ENCODE measurements around the gene RYR2.

RYR2 gene

DNA sequence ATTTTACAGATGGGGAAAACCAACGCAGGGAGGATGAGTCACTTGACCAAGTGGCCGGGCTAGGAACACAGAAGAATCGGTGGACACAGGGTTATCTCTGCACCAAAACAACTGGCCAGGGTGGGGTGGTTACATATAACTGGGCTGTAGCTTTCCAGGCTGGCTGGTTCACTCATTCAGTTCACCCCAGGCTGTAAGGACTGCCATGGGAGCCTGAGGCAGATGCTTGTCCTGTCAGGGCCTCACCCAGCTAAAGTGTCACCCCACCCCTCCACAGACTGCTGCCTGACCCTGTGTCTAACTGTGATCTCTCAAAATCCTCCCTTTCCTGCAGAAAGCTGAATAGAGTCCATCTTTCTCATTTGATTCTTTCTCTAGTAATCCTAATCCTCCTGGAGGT is 387.3 kb downstream of the RYR2 start:
- Histone ChIP-seq H3K27ac (ENCODE audit: poor library complexity, severe bottlenecking) (no peak overlapping the region), H3K4me3 (ENCODE audit: severe bottlenecking) (no peak overlapping the region), H3K36me3 (ENCODE audit: low read depth) (no peaks in the 10 kb centered on the region), H3K9me3 (ENCODE audit: severe bottlenecking) (no peaks in the 10 kb centered on the region), H3K4me1 (ENCODE audit: insufficient read depth, poor library complexity, severe bottlenecking) (no peaks in the 10 kb centered on the region), H3K27me3 (ENCODE audit: insufficient read depth, poor library complexity, severe bottlenecking) (no peaks in the 10 kb centered on the region)
- TF ChIP-seq CTCF (IDR thresholded peaks at IDR 0.05; ENCODE audit: poor library complexity, severe bottlenecking), result no peak
- no peak for DNase-seq (ENCODE audit: low spot score)
- ATAC-seq (ENCODE audit: low read depth), result no peak

DNA sequence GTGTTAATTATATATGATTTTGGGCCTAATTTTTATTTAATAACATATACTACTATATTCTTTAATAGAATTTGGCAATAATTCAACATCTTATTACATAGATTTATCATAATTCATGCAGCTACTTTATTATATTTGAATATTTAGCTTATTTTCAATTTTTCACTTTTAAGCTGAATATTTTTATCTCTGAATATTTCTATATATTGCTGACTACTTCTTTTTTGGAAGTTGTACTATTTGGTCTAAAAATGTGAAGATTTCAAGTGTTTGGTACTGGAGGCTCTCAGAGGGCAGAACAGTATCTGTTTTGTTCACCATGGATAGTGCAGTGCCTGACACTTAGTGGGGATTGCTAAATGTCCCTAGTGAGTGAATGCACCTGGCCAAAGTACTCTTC is 389.5 kb downstream of the RYR2 start:
- no peaks in the 10 kb centered on the region for H3K9me3 ChIP-seq (ENCODE audit: severe bottlenecking)
- H3K4me1 ChIP-seq (ENCODE audit: insufficient read depth, poor library complexity, severe bottlenecking), result no peaks in the 10 kb centered on the region
- ATAC-seq (ENCODE audit: low read depth) (no peak), DNase-seq (ENCODE audit: low spot score) (no peak)
- H3K36me3 ChIP-seq (ENCODE audit: low read depth), result no peaks in the 10 kb centered on the region
- no peak overlapping the region for H3K4me3 ChIP-seq (ENCODE audit: severe bottlenecking)
- H3K27ac ChIP-seq (ENCODE audit: poor library complexity, severe bottlenecking), result no peak overlapping the region
- TF ChIP-seq CTCF (IDR thresholded peaks at IDR 0.05; ENCODE audit: poor library complexity, severe bottlenecking), result no peak
- no peaks in the 10 kb centered on the region for H3K27me3 ChIP-seq (ENCODE audit: insufficient read depth, poor library complexity, severe bottlenecking)

GRCh38 chr1:237440346-237440745 is 398.4 kb downstream of the RYR2 start:
- no peak for TF ChIP-seq CTCF (IDR thresholded peaks at IDR 0.05; ENCODE audit: poor library complexity, severe bottlenecking)
- Histone ChIP-seq H3K4me3 (ENCODE audit: severe bottlenecking) (no peak overlapping the region), H3K27me3 (ENCODE audit: insufficient read depth, poor library complexity, severe bottlenecking) (no peaks in the 10 kb centered on the region), H3K27ac (ENCODE audit: poor library complexity, severe bottlenecking) (no peak overlapping the region), H3K36me3 (ENCODE audit: low read depth) (no peaks in the 10 kb centered on the region), H3K4me1 (ENCODE audit: insufficient read depth, poor library complexity, severe bottlenecking) (no peaks in the 10 kb centered on the region), H3K9me3 (ENCODE audit: severe bottlenecking) (no peaks in the 10 kb centered on the region)
- no peak for DNase-seq (ENCODE audit: low spot score)
- no peak for ATAC-seq (ENCODE audit: low read depth)

DNA sequence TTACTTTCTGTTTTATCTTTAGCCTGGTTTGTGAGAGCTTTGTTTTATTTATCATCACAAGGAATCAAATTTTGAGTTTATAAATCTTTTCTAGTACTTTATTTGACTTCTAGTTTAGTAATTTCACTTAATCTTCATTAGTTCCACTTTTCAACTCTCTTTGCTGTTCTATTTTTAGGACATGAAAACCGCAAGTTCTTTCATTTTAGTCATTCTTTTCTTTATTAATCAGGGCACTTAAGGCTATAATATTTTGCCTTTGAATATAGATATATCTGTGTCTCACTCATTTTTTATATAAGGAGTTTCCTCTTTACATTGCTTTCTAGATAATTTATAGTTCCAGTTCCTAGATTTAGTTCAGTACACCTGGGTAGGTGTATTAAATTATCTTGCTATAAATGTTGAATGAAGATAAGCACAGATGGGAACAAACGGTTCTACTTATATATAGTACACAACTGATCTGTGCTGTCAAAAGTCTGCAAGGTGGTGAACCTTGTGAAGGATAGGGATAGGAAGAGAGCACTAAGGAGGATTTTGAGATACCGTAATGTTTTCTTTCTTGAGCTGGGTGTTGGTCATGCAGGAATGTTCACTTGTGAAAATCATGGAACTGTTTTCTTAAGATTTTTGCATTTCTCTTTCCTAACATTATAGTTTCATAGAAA is 402.3 kb downstream of the RYR2 start:
- H3K4me1 ChIP-seq (ENCODE audit: insufficient read depth, poor library complexity, severe bottlenecking), result no peaks in the 10 kb centered on the region
- no peaks in the 10 kb centered on the region for H3K9me3 ChIP-seq (ENCODE audit: severe bottlenecking)
- no peak for ATAC-seq (ENCODE audit: low read depth)
- no peaks in the 10 kb centered on the region for H3K36me3 ChIP-seq (ENCODE audit: low read depth)
- DNase-seq (ENCODE audit: low spot score), result no peak
- no peak overlapping the region for H3K27ac ChIP-seq (ENCODE audit: poor library complexity, severe bottlenecking)
- no peak for TF ChIP-seq CTCF (IDR thresholded peaks at IDR 0.05; ENCODE audit: poor library complexity, severe bottlenecking)
- H3K27me3 ChIP-seq (ENCODE audit: insufficient read depth, poor library complexity, severe bottlenecking), result no peaks in the 10 kb centered on the region
- no peak overlapping the region for H3K4me3 ChIP-seq (ENCODE audit: severe bottlenecking)

DNA sequence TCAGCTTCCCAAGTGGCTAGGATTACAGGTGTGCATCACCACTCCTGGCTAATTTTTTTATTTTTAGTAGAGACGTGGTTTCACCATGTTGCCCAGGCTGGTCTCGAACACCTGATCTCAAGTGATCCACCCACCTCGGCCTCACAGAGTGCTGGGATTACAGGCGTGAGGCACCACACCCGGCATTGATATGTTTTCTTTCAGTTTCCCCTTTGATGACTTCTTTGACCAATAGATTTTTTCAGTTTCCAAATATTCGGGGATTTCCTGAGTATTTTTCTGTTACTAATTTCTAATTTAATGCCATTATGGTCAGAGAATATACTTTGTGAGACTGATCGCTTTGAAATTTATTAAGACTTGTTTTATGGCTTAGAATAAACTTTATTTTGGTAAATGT is 406.1 kb downstream of the RYR2 start:
- Histone ChIP-seq H3K36me3 (ENCODE audit: low read depth) (no peaks in the 10 kb centered on the region), H3K27ac (ENCODE audit: poor library complexity, severe bottlenecking) (no peak overlapping the region), H3K9me3 (ENCODE audit: severe bottlenecking) (no peaks in the 10 kb centered on the region), H3K4me3 (ENCODE audit: severe bottlenecking) (no peak overlapping the region), H3K27me3 (ENCODE audit: insufficient read depth, poor library complexity, severe bottlenecking) (no peaks in the 10 kb centered on the region), H3K4me1 (ENCODE audit: insufficient read depth, poor library complexity, severe bottlenecking) (no peaks in the 10 kb centered on the region)
- ATAC-seq (ENCODE audit: low read depth) (no peak), DNase-seq (ENCODE audit: low spot score) (no peak)
- TF ChIP-seq CTCF (IDR thresholded peaks at IDR 0.05; ENCODE audit: poor library complexity, severe bottlenecking), result no peak
